MCF 10A (cell line): ENCODE data around the gene SLC22A15. TPM values are rescaled to one million over a fixed set of nuclear protein-coding genes. Genes with fewer than 3 reads are reported as not detected.
A peak's percentile ranks its signal among the peaks of the same experiment; 100 is the strongest.

Experiments
- Bru-seq: library from RNA; stranded (reverse); fragments of 400-500 nt; gene quantifications from one replicate; lab custom pipeline; 2021; lab: Mats Ljungman, UMichigan
- BruChase-seq, 2 experiments: library from RNA; stranded (reverse); fragments of 400-500 nt; gene quantifications; one replicate each; lab custom pipeline; 2021; lab: Mats Ljungman, UMichigan
- BruUV-seq: library from RNA; stranded (reverse); fragments of 400-500 nt; replicated peaks from 2 replicates; lab custom pipeline; 2021; lab: Mats Ljungman, UMichigan
- CTCF ChIA-PET: fragments of 300-600 bp; sonication (Branson Sonifier 250); formaldehyde crosslinking; extraction: SDS; loops from one replicate; lab custom pipeline; 2021; ENCODE audit warnings: antibody characterized with exemption, inconsistent platforms; lab: Yijun Ruan, JAX
- POLR2A ChIA-PET: fragments of 300-600, 350-650 bp; sonication (Branson Sonifier 250); formaldehyde crosslinking; extraction: SDS; loops from one replicate; lab custom pipeline; 2020; ENCODE audit warnings: antibody characterized with exemption, inconsistent platforms; lab: Yijun Ruan, JAX
- DNase-seq: peaks from one replicate; pipeline ENCODE4 v3.0.0-alpha.2; 2018; ENCODE audit not compliant: unreplicated experiment
- H3K27ac Mint-ChIP-seq: one replicate; pipeline ENCODE4 v1.8.0; 2022; ENCODE audit warnings: mild to moderate bottlenecking, low read depth, mixed read lengths; ENCODE audit not compliant: unreplicated experiment
- H3K27me3 Mint-ChIP-seq: one replicate; pipeline ENCODE4 v1.8.0; 2022; ENCODE audit warnings: mixed read lengths; ENCODE audit not compliant: insufficient read depth, unreplicated experiment
- H3K36me3 Mint-ChIP-seq: one replicate; pipeline ENCODE4 v1.8.0; 2022; ENCODE audit warnings: mild to moderate bottlenecking, moderate library complexity, mixed read lengths; ENCODE audit not compliant: insufficient read depth, unreplicated experiment
- H3K4me1 Mint-ChIP-seq: one replicate; pipeline ENCODE4 v1.8.0; 2022; ENCODE audit warnings: mixed read lengths; ENCODE audit not compliant: insufficient read depth, unreplicated experiment
- H3K4me3 Mint-ChIP-seq: one replicate; pipeline ENCODE4 v1.8.0; 2022; ENCODE audit warnings: mild to moderate bottlenecking, moderate library complexity, mixed read lengths; ENCODE audit not compliant: unreplicated experiment
- H3K9me3 Mint-ChIP-seq: one replicate; pipeline ENCODE4 v1.8.0; 2022; ENCODE audit warnings: mixed read lengths; ENCODE audit not compliant: unreplicated experiment
- intact Hi-C: fragments of 100-400 bp; cut with micrococcal nuclease; formaldehyde crosslinking; loops from 2 replicates; pipeline ENCODE4 v1.14.1; 2022
- long read RNA-seq: library from polyadenylated mRNA; stranded (forward); transcript quantifications from one replicate; pipeline ENCODE4 v2.0.0, GENCODE V29; 2022
- total RNA-seq: library from RNA; stranded (reverse); gene quantifications from 2 replicates; pipeline ENCODE4 v1.2.3, GENCODE V29; 2022
- TF ChIP-seq, protein P1 (sequence below): fragments of 200-600 bp; IDR thresholded peaks from one replicate; pipeline ENCODE4 v1.8.0; 2022; ENCODE audit warnings: antibody characterized with exemption, mild to moderate bottlenecking; ENCODE audit not compliant: unreplicated experiment

Gene SLC22A15
- total RNA-seq (32.4 and 33.5 TPM in 2 replicates), Bru-seq, nascent RNA (percentile 98 among the genes with signal in this experiment), BruChase-seq, experiment 1, labeled RNA remaining after a 6-hour chase (percentile 87 among the genes with signal in this experiment), BruChase-seq, experiment 2, labeled RNA remaining after a 2-hour chase (percentile 95 among the genes with signal in this experiment)
- long read RNA-seq, partial matches to known transcripts = 1 of 11 reads
- long read RNA-seq, other reads (novel, unspliced or antisense) = 10 of 11 reads

DNA sequence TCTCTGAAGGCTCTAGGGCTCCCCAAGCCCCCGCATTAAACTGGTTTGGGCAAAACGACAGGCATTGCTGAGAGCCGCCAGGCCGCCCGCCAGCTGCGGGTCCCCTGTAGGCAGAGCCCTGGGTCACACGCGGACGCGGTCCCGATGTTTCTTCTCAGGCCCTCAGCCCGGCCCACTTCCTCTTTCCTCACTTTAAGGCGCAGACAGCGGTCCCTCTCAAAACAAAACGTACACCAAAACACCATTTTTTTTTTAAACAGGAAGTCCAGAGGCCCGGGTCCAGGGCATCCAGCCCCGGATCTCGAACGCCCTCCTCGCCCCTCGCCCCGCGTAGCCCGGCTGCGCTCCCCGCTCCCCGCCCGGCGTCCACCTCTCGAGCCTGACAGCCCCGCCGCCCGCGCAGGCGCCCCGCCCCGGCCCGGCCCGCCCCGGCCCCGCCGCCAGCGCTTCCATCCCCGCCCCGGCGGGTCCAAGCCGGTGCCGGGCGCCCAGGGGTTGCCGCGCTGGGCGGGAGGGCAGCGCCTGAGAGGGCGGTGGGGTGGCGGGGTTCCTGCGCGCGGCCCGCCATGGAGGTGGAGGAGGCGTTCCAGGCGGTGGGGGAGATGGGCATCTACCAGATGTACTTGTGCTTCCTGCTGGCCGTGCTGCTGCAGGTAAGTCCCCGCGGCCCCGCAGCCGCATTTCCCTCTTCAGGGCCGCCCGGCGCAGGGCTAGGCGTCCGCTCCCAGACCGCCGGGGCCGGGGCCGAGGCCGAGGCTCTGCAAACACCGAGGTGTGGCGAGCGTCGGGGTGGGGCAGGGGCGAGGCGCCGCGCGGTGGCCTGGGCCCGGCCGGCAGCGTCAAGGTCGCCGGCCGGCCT, at the start of gene SLC22A15:
SLC22A15 (plus strand) TSS at position 452 of the 859 bp plus-strand sequence; CDS start at position 567, 115 bp downstream.
- TF ChIP-seq, protein P1, sequence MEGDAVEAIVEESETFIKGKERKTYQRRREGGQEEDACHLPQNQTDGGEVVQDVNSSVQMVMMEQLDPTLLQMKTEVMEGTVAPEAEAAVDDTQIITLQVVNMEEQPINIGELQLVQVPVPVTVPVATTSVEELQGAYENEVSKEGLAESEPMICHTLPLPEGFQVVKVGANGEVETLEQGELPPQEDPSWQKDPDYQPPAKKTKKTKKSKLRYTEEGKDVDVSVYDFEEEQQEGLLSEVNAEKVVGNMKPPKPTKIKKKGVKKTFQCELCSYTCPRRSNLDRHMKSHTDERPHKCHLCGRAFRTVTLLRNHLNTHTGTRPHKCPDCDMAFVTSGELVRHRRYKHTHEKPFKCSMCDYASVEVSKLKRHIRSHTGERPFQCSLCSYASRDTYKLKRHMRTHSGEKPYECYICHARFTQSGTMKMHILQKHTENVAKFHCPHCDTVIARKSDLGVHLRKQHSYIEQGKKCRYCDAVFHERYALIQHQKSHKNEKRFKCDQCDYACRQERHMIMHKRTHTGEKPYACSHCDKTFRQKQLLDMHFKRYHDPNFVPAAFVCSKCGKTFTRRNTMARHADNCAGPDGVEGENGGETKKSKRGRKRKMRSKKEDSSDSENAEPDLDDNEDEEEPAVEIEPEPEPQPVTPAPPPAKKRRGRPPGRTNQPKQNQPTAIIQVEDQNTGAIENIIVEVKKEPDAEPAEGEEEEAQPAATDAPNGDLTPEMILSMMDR = no peak
- BruUV-seq = no TSS peak
- H3K27me3 Mint-ChIP-seq = no peaks in the 10 kb centered on the region
- intact Hi-C loops = loop anchor here (5.0 kb wide), 1 partner anchor 149 kb away; no protein-coding TSS in a partner anchor
- peak within 1 kb of the TSS; percentile 82 for H3K27ac Mint-ChIP-seq
- peak within 1 kb of the TSS; percentile 86 for H3K4me3 Mint-ChIP-seq
- peaks cover 20% of the 10 kb centered on the region for H3K4me1 Mint-ChIP-seq
- CTCF ChIA-PET = no interaction called here
- H3K36me3 Mint-ChIP-seq = no peaks in the 10 kb centered on the region
- H3K9me3 Mint-ChIP-seq = no peaks in the 10 kb centered on the region
- peak; percentile 54 for DNase-seq
- POLR2A ChIA-PET = interaction anchor here (0.5 to 1.9 kb wide), 5 partner anchors 18 to 194 kb away, joined by 3 to 11 read pairs (median 6); no protein-coding TSS in a partner anchor

DNA sequence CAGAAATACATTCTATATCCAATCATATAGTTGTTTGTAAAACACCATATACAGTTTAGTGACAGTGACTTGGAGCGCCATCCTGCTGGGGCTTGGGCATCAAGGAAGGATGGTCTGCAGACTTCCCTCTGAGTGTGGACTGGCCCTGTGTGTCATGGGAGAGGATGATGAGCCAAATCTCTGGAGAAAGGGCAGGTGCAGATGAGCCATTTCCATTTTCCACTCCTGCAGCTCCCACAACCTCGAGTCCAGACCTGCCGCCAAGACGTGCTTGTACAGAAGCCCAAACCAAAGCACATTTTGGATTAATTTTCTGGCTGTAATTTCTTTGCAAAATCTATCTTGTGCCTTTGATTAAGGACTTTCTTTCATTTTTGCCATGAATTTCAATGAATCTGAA, 48.3 kb upstream of the SLC22A15 start:
- DNase-seq = no peak
- ChIA-PET POLR2A (no interaction called here), CTCF (interaction anchor here (0.7 kb wide), 1 partner anchor 92 kb away, joined by 3 read pairs; no protein-coding TSS in a partner anchor)
- Mint-ChIP-seq H3K4me1 (peaks cover 13% of the 10 kb centered on the region), H3K4me3 (no peak overlapping the region), H3K27me3 (no peaks in the 10 kb centered on the region), H3K36me3 (no peaks in the 10 kb centered on the region), H3K9me3 (no peaks in the 10 kb centered on the region), H3K27ac (no peak overlapping the region)
- TF ChIP-seq, protein P1 = no peak
- BruUV-seq = no TSS peak
- intact Hi-C loops = no loop called here

DNA sequence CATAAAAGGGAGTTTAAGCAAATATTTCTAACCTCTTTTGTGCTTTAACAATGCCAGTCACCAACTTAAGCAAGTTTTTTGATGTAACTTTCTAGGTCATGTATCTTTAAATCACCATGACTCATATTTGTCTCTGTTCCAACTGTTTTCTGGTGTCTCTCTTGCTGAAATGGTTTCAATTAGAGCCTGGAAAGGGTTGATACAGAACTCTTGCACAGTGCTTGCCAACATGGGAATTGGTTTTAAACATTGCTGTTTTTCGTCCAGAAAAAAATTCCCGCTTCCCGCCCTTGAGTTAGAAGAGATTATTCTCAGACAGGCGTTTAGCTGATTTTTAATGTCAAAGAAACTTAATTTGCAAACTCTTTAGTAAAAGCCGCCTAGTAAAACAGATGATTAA, 46.4 kb upstream of the SLC22A15 start:
- intact Hi-C loops = no loop called here
- CTCF ChIA-PET = interaction anchor here (0.5 to 1.5 kb wide), 3 partner anchors 9 to 115 kb away, joined by 3 to 4 read pairs (median 3); no protein-coding TSS in a partner anchor
- Mint-ChIP-seq H3K9me3 (no peaks in the 10 kb centered on the region), H3K4me1 (peaks cover 9% of the 10 kb centered on the region), H3K27me3 (no peaks in the 10 kb centered on the region), H3K4me3 (no peak overlapping the region), H3K36me3 (no peaks in the 10 kb centered on the region), H3K27ac (no peak overlapping the region)
- POLR2A ChIA-PET = interaction anchor here (0.6 to 2.0 kb wide), 2 partner anchors 12 to 147 kb away, joined by 3 to 7 read pairs; no protein-coding TSS in a partner anchor
- peak; percentile 70 for DNase-seq
- TF ChIP-seq, protein P1 = no peak
- no TSS peak for BruUV-seq
